Measurements from ENCODE around the gene RETSAT.

DNA sequence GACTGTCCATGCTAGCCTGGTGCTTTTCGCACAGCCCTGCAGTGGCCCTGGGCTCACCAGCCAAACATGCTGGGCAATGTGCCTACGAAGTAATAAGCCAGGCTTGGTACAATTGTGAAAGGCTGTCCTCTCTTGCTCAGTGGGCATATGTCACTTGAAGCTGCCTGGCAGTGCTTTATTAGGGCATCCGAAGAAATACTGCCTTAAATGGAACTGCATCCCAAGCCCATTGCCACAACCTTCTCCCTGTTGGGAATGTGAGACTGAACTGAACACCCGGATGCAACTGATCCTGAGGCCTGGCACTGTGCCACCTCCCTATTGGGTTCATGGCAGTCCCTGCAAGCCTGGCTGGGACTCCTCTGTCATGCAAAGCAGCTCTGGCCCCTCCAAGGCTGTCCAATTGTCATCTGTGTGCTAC, 39.9 kb upstream of the RETSAT start:
- no peak for TF ChIP-seq PRDM1 (tag by site-specific recombination; IDR thresholded peaks at IDR 0.05)
- TF ChIP-seq, protein P1, sequence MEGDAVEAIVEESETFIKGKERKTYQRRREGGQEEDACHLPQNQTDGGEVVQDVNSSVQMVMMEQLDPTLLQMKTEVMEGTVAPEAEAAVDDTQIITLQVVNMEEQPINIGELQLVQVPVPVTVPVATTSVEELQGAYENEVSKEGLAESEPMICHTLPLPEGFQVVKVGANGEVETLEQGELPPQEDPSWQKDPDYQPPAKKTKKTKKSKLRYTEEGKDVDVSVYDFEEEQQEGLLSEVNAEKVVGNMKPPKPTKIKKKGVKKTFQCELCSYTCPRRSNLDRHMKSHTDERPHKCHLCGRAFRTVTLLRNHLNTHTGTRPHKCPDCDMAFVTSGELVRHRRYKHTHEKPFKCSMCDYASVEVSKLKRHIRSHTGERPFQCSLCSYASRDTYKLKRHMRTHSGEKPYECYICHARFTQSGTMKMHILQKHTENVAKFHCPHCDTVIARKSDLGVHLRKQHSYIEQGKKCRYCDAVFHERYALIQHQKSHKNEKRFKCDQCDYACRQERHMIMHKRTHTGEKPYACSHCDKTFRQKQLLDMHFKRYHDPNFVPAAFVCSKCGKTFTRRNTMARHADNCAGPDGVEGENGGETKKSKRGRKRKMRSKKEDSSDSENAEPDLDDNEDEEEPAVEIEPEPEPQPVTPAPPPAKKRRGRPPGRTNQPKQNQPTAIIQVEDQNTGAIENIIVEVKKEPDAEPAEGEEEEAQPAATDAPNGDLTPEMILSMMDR (tag by site-specific recombination; IDR thresholded peaks at IDR 0.05): no peak
- no peak for TF ChIP-seq SETDB1 (IDR thresholded peaks at IDR 0.05; ENCODE audit: insufficient read length, low read length)
- no peak for TF ChIP-seq ZBTB7A (tag by site-specific recombination; IDR thresholded peaks at IDR 0.05; ENCODE audit: low read depth)
- no peak for TF ChIP-seq YY1 (tag by site-specific recombination; IDR thresholded peaks at IDR 0.05)
- TF ChIP-seq ZNF837 (tag by site-specific recombination; IDR thresholded peaks at IDR 0.05): no peak
- no peak for TF ChIP-seq TCF7L2 (IDR thresholded peaks at IDR 0.05; ENCODE audit: borderline replicate concordance, low read depth, low read length)
- TF ChIP-seq, protein P2, sequence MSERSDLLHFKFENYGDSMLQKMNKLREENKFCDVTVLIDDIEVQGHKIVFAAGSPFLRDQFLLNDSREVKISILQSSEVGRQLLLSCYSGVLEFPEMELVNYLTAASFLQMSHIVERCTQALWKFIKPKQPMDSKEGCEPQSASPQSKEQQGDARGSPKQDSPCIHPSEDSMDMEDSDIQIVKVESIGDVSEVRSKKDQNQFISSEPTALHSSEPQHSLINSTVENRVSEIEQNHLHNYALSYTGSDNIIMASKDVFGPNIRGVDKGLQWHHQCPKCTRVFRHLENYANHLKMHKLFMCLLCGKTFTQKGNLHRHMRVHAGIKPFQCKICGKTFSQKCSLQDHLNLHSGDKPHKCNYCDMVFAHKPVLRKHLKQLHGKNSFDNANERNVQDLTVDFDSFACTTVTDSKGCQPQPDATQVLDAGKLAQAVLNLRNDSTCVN (tag by site-specific recombination; optimal IDR thresholded peaks at IDR 0.05): no peak
- no peak for TF ChIP-seq ZBTB8A (tag by site-specific recombination; IDR thresholded peaks at IDR 0.05)
- TF ChIP-seq KLF9 (tag by site-specific recombination; IDR thresholded peaks at IDR 0.05; ENCODE audit: low read depth): no peak
- TF ChIP-seq ZNF558 (tag by site-specific recombination; IDR thresholded peaks at IDR 0.05): no peak
- no peak for TF ChIP-seq KLF16 (tag by site-specific recombination; IDR thresholded peaks at IDR 0.05)
- no peak for TF ChIP-seq ZNF274 (IDR thresholded peaks at IDR 0.05; ENCODE audit: low read length)
- no peak for TF ChIP-seq ZNF274 (tag by site-specific recombination; IDR thresholded peaks at IDR 0.05; ENCODE audit: borderline replicate concordance)
- no peak for TF ChIP-seq ZNF404 (tag by site-specific recombination; IDR thresholded peaks at IDR 0.05)

Measured in HEK293 (cell line).